HFF-Myc (cell line): ENCODE results near the gene ADIPOR2.

Source experiments
- DNase-seq: peaks from one replicate; pipeline ENCODE4 v3.0.0-alpha.2; 2011; ENCODE audit warnings: low read depth; ENCODE audit errors: extremely low read depth
- H3K4me3 ChIP-seq: replicated peaks from 2 replicates; pipeline ENCODE4 v1.5.1; 2011; ENCODE audit warnings: low read depth, mild to moderate bottlenecking, control low read depth, low read length
- CTCF ChIP-seq: IDR thresholded peaks from 2 replicates; pipeline ENCODE4 v1.5.1; 2012; ENCODE audit warnings: mild to moderate bottlenecking, low read depth, low read length, control low read depth; ENCODE audit errors: missing control alignments

The ADIPOR2 gene

DNA sequence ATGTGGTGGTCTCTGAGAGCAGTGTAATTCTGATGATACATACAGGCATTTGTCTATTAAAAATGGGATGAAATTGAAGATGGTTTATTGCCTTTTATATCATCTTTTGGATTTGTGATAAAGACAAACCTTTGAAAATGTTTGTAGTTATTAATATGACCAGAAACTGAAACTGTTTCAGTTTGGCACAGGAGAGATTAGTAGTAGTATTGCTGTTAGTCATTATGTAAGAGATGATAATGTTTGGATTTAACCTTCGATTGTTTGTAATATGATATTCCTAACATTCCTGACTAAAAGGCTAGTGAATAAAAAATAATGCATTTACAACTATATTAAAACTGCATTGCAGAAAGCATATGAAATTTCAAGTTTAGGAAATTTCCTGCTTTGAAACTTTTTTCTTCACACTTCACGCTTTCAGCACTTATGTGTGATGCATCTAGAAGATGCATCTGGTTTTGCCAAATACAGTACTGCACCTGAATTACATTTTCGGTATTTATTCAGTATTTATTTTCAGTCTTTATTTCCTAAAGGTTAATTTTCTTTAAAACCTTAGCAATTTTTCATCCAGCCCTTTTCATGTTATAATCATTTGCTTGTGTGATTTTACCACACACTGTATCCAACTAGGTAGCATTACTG is 25.5 kb downstream of the ADIPOR2 start:
- no peak for TF ChIP-seq CTCF
- DNase-seq: no peak
- H3K4me3 ChIP-seq: no peak overlapping the region

DNA sequence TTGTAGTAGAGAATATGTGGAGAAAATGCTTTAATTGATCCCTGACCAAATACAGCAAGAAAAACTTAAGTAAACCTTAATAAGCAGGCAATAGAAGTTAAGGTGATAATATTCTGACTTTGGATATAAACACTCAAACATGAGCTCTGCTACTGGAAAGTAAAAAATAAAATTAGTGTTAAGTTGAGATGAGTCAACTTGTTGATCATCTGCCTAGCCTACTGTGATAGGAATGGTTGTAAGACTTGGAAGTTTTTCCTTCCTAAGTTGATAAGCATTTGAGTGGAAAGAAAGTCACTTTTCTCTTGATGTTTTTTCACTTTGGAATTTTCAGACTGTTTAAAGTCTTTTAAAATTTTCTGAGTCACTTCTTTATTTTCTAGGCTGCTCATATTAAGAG is 26.0 kb downstream of the ADIPOR2 start:
- no peak for TF ChIP-seq CTCF
- H3K4me3 ChIP-seq: no peak overlapping the region
- DNase-seq: no peak

- H3K4me3 ChIP-seq: no peak overlapping the region
- no peak for TF ChIP-seq CTCF
- no peak for DNase-seq
Observed at GRCh38 chr12:1719139-1719538, 28.3 kb downstream of the ADIPOR2 start.

- H3K4me3 ChIP-seq: no peak overlapping the region
- no peak for DNase-seq
- no peak for TF ChIP-seq CTCF
Observed at GRCh38 chr12:1720494-1720893, 29.6 kb downstream of the ADIPOR2 start.

GRCh38 chr12:1723721-1724120 is 32.9 kb downstream of the ADIPOR2 start:
- TF ChIP-seq CTCF: no peak
- no peak overlapping the region for H3K4me3 ChIP-seq
- DNase-seq: no peak

DNA sequence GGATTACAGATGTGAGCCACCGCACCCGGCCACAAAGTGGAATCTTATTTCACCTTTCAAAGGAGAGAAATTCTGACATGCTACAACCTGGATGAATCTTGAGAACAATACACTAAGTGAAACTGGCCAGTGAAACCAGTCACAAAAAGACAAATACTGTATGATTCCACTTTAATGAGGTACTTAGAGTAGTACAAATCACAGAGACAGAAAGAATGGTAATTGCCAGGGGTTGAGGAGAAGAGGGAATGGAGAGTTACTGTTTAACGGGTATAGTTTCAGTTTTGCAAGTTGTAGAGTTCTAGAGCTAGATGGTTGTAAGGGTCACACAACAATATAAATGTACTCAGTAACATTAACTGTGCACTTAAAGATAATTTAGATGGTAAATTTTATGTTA is 33.4 kb downstream of the ADIPOR2 start:
- DNase-seq: no peak
- TF ChIP-seq CTCF: no peak
- no peak overlapping the region for H3K4me3 ChIP-seq

GRCh38 chr12:1726753-1727152 is 35.9 kb downstream of the ADIPOR2 start:
- no peak for TF ChIP-seq CTCF
- H3K4me3 ChIP-seq: no peak overlapping the region

More at GRCh38 chr12:1726753-1727152, 35.9 kb downstream of the ADIPOR2 start:
- no peak for DNase-seq
